Measurements from ENCODE around the gene RAB42. TPM values are rescaled to one million over a fixed set of nuclear protein-coding genes. Genes with fewer than 3 reads are reported as not detected.
A peak's percentile ranks its signal among the peaks of the same experiment; 100 is the strongest.

The RAB42 gene
- total RNA-seq, 1 experiment from 2014 or later = 13.2 TPM

- no peak overlapping the region for H3K14ac ChIP-seq (ENCODE audit: insufficient read depth, low read length)
Measured at GRCh38 chr1:28604962-28605361, 12.9 kb downstream of the RAB42 start.

More at GRCh38 chr1:28604962-28605361, 12.9 kb downstream of the RAB42 start:
- Histone ChIP-seq H3T11ph (ENCODE audit: low read length) (no peak overlapping the region), H2BK5ac (ENCODE audit: insufficient read length, low read length) (no peak overlapping the region), H2BK15ac (ENCODE audit: low read depth, low read length) (no peak overlapping the region), H4K91ac (ENCODE audit: insufficient read length, low read depth, low read length) (no peak overlapping the region), H3K27ac (ENCODE audit: insufficient read length, low read depth, low read length) (no peak overlapping the region), H3K79me1 (ENCODE audit: insufficient read depth, low read depth, low read length, poor library complexity, severe bottlenecking) (no peaks in the 10 kb centered on the region), H3K56ac (ENCODE audit: insufficient read length, low read depth, low read length) (no peak overlapping the region), H3K23ac (ENCODE audit: insufficient read length, low read depth, low read length) (no peak overlapping the region), H2AFZ (ENCODE audit: low read length) (no peak overlapping the region), H3K4me1 (ENCODE audit: insufficient read depth, low read length) (no peaks in the 10 kb centered on the region), H3K27me3 (ENCODE audit: insufficient read depth, low read length) (no peaks in the 10 kb centered on the region), H4K20me1 (ENCODE audit: control insufficient read depth, insufficient read depth, insufficient read length) (no peaks in the 10 kb centered on the region), H4K5ac (ENCODE audit: insufficient read length, low read depth, low read length) (no peak overlapping the region), H2BK20ac (ENCODE audit: low read depth, low read length, poor library complexity, severe bottlenecking) (no peak overlapping the region), H2AK5ac (ENCODE audit: insufficient read length, low read length) (no peak overlapping the region), H3K9ac (ENCODE audit: extremely low read depth, insufficient read length, low read length) (no peak overlapping the region), H2BK12ac (ENCODE audit: insufficient read length, low read depth, low read length) (no peak overlapping the region), H3K9me3 (ENCODE audit: control insufficient read depth, low read depth, low read length) (no peaks in the 10 kb centered on the region), H3K18ac (ENCODE audit: insufficient read length, low read depth, low read length) (no peak overlapping the region), H3K23me2 (ENCODE audit: insufficient read length, low read depth, low read length, poor library complexity, severe bottlenecking) (no peaks in the 10 kb centered on the region), H2BK120ac (ENCODE audit: low read depth, low read length, poor library complexity, severe bottlenecking) (no peak overlapping the region), H3K79me2 (ENCODE audit: insufficient read depth, low read length) (no peaks in the 10 kb centered on the region), H3K4ac (ENCODE audit: low read depth, low read length) (no peak overlapping the region), H4K8ac (replicated peaks; ENCODE audit: insufficient read length, low read depth, low read length) (no peak overlapping the region), H3K4me2 (ENCODE audit: insufficient read depth, insufficient read length, low read length) (no peak overlapping the region)
- H3K36me3 Mint-ChIP-seq (ENCODE audit: insufficient read depth in 1 of 3, low read depth in 3 of 3) = peaks cover 8 to 30% (median 20%) of the 10 kb centered on the region in 3 experiments
- no peak for TF ChIP-seq CTCF (conservative IDR thresholded peaks at IDR 0.05)
- no CpG with 5 or more reads among the region's 6 CpGs for WGBS (ENCODE audit: extremely low coverage, insufficient read length, low lambda C conversion rate)
- no peak overlapping the region for H3K4me3 Mint-ChIP-seq
- H3K4me1 Mint-ChIP-seq = peaks cover 5 to 16% of the 10 kb centered on the region in 2 experiments
- DNase-seq = no peak
- H3K27ac Mint-ChIP-seq = peak overlapping the region in 1 of 3 experiments; percentile 62; a peak in 1 of 7 replicates
- H3K27me3 Mint-ChIP-seq (ENCODE audit: low read depth) = no peaks in the 10 kb centered on the region
- H3K9me3 Mint-ChIP-seq = no peaks in the 10 kb centered on the region

Measured in H9 (cell line).